ENCODE results near the gene GUCY1A1.

The GUCY1A1 gene

GRCh38 chr4:155781249-155781831 is 114.7 kb downstream of the GUCY1A1 start:
- no peak for DNase-seq

Data from cortex of kidney (tissue), 1 donor.